HG02884 (cell line): ENCODE measurements around the gene N4BP2.

Experiments
- ATAC-seq: cut with Tn5 transposase; IDR thresholded peaks from one replicate; pipeline ENCODE4 v1.9.1; 2021; ENCODE audit warnings: mild to moderate bottlenecking, moderate library complexity; ENCODE audit not compliant: unreplicated experiment

The N4BP2 gene

DNA sequence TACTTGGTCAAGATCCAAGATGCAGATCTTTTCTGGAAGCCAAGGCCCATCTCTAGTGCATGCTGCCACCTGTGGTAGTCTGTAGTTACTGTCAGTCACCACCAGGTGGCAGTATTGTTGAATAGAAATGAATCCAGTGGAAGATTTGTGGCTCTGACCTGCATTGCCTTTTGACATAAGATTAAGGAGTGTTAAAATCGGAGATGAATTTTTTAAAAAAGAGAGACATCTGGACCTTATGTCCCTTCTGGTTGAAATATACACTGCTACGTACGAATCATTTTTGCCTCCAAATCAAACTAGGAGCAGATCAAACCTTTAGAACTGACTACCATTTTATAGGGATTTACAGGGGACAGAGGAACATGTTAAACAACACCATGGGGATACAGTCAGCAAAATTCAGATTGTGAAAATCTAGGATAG lies 93.3 kb downstream of the N4BP2 start:
- no peak for ATAC-seq

DNA sequence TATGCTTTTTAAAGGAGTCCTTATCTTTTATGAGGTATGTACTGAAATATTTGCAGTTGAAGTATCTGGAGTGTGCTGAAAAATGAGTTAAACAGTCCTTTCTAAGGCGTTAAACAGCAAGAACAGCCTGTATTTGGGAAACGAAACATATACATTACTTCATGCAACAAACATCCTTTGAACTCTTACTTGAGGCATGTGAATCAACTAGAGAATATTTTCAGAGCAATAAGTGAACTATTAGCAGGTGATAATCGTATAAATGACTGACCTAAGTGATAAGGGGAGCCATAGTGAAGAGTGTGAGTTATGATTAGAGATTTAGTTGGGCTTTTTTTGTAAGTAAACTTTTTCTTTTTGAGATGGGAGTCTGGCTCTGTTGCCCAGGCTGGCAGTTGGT lies 94.3 kb downstream of the N4BP2 start:
- no peak for ATAC-seq

DNA sequence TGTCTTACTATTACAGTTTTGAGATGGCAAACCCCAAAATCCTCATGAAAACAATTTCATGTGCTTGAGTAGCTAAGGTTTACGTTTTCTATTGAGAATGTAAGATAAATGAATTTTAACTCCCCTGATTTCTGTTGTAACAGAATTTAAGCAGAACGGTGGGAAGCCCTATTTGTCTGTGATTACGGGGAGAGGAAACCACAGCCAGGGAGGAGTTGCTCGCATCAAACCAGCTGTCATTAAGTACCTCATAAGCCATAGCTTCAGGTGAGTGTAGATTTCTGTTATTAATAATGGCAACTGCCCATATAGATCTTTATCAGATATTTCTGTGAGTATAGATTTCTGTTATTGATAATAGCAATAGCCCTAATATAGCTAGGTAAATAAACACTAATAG lies 96.0 kb downstream of the N4BP2 start:
- ATAC-seq = no peak

DNA sequence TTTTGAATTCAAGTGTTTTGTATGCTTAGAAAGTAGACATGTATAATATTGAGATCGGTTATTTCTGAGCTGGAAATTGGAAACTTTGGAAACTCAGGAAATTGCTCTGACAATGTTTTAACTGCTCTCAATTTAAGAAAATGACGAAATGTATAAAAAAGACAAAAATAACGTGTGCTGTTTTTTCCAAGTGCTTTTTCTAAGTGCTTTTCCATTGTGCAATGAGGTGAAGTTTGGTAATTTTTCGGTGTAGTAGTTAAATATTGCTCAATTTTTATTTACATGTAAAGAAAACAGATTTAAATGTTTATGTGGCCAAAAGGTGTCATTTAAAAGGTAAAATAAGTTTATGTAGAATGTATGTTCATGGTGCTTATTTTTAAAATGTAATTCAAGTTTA lies 100.8 kb downstream of the N4BP2 start:
- ATAC-seq = no peak

DNA sequence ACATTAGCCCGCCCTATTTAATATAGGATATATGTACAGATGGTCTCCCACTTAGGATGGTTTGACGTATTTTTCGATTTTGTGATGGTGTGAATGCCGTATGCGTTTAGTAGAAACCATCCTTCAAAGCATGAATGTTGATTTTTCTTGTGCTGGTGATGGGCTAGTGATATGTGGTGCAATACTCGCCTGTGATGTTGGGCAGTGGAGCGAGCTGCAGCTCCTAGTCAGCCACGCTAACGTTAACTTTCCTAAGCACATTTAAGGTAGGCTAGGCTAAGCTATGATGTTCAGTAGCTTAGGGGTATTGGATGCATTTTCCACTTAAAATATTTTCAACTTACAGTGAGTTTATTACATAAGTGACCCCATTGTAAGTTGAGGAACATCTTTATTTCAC lies 103.6 kb downstream of the N4BP2 start:
- no peak for ATAC-seq

DNA sequence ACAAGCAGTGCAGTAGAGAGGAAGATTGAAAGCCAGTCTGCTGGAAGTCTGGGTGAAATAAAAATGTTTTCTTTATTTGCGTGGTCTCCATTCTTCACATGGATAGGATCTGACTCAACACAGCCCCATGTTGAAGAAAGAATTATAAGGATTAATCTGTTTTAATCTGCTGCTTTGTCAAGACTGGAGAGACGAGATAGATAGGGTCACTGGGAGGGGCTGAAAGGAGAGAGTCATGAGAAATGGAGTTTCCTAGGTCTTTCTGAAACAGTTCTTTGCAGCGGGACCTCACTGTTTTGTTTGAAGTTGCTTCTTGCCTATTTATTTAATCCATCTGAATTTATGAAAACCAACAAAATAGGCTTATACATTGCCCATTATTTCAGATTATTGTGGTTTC lies 107.8 kb downstream of the N4BP2 start:
- ATAC-seq = no peak

DNA sequence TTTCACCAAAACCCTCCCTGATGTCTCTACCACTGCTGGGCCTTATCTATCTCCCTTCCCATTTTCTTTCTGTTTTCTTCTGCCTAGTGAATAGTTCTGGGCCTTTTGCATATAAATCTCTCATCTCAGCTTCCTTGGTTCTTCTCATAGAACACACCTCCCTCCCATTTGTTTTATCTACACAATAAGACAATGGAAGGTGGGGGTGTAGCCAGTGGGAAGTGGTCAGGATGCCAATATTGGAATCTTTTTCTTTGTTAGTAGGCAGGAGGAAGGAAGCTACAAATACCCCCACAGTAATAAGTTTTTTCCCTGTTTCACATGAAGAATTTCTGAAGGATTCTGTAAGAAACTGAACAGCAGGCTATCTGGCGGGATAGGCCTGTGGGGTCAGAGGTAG lies 109.3 kb downstream of the N4BP2 start:
- no peak for ATAC-seq

DNA sequence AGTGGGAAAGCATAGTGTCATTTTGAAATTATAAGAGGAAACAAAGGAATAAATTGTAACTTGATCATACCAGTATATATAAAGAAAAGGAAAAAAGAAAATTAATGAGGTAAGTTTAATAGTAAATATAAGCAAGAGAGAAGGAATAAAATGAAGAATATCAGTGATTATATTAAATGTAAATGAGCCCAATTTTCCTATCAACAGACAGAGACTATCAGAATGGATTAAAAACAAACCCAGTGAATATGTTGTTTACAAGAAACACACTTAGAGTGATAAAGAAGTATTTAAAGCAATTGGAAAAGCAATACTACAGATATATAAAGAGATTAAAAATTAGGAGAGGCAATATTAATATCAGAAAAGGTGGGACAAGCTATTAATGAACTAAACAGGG lies 111.4 kb downstream of the N4BP2 start:
- ATAC-seq = no peak

DNA sequence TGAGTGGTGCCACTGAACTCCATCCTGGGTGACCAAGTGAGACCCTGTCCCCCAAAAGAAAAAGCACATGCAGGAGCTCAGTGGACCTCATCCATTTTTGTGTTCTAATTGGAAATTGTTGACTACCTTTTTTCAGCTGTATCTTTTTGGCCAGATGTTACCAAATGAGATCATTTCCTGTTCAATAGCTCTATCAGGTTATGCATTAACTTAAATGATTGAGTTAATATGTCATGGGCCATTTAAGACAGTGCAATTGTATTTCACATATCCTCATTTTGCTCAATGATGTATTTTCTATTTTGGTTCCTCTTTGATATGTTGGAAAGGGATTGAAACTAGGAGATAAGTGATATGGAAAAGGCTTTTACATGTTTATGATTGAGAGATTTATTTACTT lies 113.9 kb downstream of the N4BP2 start:
- no peak for ATAC-seq

DNA sequence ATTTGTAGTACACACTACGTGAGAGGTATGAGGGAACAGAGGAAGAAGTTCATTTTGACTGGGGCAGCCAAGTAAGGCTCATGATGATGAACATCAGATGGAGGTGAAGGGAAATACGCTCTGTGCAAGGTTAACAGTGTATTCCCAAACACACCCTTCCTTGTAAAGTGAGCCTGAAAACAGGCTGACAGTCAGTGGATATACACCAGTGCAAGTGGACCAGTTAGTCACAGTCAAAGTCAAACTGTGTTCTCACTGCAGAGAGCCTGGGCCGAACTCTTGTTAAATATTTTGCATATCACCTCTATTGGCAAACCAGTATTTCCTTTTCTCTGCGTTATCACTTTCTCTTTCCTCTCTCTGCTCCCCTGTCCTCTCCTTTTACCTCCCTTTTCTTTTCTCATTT lies 116.8 kb downstream of the N4BP2 start:
- ATAC-seq = no peak

DNA sequence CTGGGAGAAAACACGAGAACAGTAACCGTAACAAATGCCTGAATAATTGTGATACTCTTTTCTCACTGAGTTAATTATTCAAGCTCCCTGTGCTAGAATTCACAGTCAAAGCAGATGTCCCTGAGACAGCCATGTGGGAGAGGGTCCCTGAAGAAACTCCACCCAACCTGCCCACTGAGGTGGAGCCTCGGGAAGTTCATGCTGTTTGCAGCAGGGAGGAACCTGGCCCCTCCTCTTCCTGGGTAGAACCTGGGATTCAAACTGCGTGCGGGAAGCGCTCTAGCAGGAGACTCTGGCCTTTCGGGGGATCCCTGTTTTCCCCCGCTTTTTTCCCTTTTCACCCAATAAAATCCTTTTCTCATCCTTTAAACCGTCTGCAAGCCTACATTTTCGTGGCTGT lies 120.0 kb downstream of the N4BP2 start:
- ATAC-seq = no peak

DNA sequence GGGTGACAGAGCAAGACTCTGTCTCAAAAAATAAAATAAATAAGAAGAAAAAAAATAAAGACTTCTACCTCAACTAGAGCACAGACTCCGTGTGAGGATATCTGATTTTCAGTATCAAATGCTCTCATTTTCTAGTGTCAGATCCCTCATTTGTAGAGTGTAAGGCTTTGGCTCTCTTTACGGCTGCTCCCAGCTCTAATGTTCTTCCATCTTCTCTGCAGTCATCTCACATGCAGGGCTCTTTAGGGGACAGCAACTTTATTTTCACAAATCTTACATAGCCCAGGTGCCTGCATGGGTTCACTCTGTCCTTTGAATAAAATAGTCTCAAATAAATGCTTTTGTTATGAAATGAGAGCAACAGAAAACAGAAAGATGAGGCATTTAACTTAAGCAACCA lies 120.9 kb downstream of the N4BP2 start:
- ATAC-seq = no peak

DNA sequence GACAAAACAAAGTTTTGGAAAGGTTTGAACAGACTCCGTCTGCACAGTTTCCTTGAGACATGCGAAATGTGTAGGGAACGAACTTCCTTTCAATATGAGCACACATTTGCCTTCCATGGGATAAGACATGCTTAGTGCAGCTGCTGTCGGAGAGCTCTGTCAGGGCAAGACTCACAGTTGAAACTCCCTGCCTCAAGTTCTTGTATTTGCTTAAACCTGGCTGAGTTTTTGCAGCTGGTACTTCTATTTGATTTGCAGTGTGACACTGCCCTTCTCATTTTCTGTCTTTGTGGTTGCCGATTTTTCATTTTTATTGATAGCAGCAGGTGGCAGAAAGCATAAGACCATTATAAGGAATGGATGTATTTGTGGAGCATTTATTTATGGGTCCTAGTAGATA lies 122.0 kb downstream of the N4BP2 start:
- no peak for ATAC-seq

DNA sequence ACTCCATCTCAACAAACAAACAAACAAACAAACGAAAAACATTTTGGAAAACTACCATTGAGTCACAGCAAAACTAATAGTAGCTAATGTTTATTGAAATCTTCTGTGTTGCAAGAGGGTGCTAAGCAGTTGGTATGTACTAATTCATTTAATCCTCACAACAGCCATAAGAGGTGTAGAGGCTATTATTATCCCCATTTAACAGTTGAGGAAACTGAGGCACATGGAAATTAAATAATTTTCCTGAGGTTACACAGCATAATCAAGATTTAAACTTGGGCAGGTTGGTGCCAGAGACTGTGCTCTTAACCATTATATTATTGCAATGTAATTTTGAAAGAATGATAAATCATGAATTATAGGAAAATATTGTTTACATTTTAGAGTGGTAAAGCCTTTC lies 122.7 kb downstream of the N4BP2 start:
- no peak for ATAC-seq

DNA sequence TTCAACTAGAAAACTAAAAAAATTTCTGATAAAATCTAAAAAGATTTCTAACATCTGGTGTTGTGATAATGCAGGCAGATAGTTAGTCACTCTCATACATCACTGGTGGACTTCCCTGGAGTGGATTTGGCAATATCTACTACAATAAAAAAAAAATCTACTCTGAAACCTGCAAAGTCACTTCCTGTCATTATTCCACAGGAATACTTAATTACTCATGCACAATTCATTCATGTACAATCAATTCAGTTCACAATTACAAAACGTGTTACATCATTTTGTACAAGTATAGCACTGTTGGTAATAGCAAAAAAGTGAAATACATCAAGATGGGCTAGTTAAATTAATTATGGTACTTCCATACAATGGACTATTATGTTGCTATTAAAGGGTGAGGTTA lies 123.7 kb downstream of the N4BP2 start:
- ATAC-seq = no peak

DNA sequence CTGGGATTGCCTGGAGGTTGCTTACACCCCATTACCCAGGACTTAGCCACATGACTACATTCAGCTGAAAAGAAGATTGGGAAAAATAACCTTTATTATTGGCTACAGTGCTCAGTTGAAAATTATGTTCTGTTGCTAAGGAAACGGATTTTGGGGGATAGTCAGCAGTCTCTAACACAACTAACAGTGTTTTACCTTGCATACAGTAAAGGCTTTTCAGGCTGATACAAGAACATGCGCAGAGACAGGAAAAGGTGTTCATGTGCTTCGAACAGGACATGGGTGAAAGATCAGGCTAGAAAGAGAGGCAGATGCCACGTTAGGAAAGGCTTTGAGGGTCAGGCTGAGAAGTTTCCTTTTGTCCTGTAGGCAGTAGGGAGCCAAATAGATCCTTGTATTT lies 125.4 kb downstream of the N4BP2 start:
- no peak for ATAC-seq

DNA sequence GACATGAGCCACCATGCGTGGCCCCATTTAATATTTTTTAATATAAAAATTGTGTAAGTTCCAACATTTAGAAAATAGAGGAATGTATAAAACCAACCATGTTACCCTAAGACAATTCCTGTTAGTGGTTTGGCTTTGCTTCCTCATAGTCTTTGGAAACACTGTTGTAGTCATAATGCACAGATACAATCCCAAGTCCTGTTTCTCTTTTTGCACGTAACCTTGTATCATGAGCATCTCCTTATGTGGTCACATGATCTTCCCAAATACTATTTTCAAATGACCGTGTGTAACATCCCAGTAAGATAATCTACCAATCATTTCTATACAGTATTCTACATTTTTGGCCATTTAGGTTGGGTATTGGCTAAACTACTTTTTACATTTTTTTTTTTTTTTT lies 126.3 kb downstream of the N4BP2 start:
- ATAC-seq = no peak

DNA sequence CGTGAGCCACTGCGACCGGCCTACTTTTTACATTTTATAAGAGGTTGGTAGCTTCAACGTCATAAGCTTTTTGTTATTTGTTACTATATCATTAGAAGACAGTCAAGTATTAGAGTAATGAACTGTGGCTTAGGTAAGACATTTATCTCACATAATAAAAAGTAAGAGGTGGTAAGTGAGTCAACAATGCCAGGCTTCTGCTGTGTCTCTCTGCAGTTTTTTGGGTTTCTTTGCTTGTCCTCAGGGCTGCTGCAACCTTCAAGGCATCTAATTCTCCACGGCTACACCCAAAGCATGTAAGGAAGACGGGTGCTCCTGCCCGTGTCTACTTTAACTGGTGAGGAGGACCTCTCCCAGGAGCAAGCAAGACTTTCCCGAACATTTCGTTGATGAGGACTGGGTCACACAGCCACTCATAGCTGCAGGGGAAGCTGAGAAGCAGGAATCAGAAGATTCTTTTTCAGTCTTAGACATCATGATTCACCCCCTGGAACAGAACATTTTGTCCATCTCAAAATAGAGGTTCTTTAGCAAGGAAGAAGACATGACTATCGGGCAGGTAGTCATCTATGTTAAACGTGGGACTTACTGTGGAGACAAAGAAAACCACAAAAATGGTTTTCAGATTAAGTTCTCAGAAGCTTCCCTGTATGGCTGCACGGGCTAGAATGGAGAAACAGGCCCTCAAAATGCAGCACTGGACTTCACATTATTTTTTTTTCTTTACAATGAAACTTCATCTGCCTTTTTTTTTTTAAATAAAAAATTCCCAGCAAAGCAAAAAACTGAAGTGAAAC lies 127.2 kb downstream of the N4BP2 start:
- no peak for ATAC-seq

DNA sequence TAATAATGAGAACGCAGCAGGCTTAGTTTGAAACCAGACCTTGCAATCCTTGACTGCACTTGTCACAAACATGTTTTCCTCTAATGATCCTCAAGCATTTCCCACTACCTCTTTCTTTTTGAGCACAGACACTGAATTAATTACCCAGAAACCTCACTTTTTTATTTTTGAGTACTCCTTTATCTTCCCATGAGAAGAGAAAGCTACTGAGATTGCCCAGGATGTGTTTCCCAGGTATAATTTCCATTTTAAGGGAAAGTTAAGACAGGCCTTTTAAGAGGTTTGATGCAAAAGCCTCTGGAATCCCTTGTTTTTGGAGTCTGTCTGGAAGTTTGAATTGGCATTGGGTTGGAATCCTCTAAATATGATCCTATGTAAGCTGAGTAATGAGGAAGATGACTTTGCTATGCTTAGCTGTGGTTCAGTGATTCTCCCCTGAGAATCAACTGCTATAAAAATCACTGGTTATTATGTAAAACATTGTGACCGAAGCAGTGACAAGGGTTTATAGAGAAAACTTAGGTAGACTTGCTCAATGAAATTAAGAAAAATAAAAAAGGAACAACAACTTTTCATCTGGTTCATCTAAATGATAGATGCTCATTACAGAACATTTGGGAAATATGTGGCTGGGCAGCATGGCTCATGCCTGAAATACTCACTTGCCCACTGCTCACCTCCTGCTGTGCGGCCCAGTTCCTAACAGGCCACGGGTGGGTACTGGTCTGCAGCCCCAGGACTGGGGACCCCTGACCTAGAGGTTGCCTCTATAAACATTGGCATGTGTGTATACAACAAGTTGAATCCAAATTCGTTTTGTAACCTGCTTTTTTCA lies 129.4 kb downstream of the N4BP2 start:
- ATAC-seq = peak; percentile 43

DNA sequence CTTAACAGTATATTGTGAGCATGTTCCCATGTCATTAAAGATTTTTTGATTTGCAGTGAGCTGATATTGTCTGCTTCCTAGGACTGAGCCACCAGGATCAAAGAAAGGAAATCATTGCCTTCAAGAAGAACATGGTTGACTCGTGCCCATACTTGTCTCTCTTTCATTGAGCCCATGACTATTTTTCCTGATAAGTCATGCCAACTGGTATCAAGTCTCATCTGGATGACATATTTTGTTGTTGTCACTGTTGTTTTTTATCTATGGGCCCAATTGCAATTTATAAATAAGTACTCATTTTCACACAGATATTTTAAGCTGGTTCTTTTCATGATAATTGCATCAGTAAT lies 130.0 kb downstream of the N4BP2 start:
- ATAC-seq = no peak

DNA sequence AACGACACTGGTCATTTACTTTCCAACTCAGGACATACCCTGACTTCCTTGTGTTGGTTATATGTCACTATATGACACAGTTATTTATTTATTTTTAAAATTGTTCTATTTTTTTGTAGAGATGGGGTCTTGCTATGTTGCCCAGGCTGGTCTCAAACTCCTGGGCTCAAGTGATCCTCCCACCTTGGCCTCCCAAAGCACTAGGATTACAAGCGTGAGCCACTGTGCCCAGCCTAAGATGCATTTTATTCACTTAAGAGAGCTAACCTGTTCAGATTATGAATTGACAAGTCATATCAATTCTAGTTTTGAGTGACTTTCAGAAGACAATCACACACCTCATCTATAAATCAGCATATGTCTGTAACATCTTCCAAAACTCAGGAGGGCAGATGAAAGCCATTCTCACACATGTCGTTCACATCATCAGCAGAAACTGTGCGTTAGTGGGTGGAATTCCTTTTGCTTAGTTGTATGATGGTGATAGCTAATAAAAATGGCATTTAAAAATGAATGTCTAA lies 130.8 kb downstream of the N4BP2 start:
- ATAC-seq = no peak

DNA sequence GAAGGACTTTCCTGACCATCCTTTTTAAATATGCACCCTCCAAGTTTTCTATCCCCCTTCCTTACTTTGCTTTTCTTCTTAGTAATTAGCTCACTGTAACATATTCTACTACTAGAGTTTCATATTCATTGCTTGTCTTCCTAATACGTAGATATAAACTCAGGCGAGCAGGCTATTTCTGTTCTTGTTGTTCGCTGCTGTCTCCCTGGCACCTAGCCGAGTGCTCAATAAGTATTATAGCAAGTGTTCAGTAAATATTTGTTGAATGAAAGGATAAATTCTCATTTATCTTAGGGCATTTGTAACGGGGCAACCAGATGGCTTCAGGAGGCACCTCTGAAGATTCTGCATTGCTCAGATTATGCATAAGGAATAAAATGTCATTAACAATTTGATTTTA lies 133.4 kb downstream of the N4BP2 start:
- no peak for ATAC-seq
